PC-9 (cell line): ENCODE results near the gene AHNAK. TPM values are rescaled to one million over a fixed set of nuclear protein-coding genes. Genes with fewer than 3 reads are reported as not detected.

Experiments used
- BruUV-seq: library from RNA; stranded (reverse); fragments of 400-500 nt; replicated peaks from 2 replicates; lab custom pipeline; 2021; lab: Mats Ljungman, UMichigan
- CTCF ChIA-PET: fragments of 300-600 bp; sonication (Branson Sonifier 250); formaldehyde crosslinking; loops from one replicate; lab custom pipeline; 2022; ENCODE audit warnings: antibody characterized with exemption; lab: Charles Lee
- POLR2A ChIA-PET: fragments of 300-600 bp; sonication (Branson Sonifier 250); formaldehyde crosslinking; loops from one replicate; lab custom pipeline; 2022; ENCODE audit warnings: antibody characterized with exemption; ENCODE audit not compliant: unreplicated experiment; lab: Charles Lee
- DNase-seq, 2 experiments: peaks; one replicate each; pipeline versions ENCODE4 v3.0.0 to v3.0.0-alpha.2; 2015 to 2022; ENCODE audit warnings: mixed read lengths in 1 of 2
- H2AFZ ChIP-seq: fragments of 200-600 bp; sonication (generic); 2 replicates; pipeline ENCODE4 v1.8.1; 2017; ENCODE audit warnings: antibody characterized with exemption
- H3F3A ChIP-seq: fragments of 200-600 bp; sonication (generic); 2 replicates; pipeline ENCODE4 v1.8.1; 2017; ENCODE audit warnings: antibody characterized with exemption, mild to moderate bottlenecking, low read depth; ENCODE audit not compliant: insufficient read depth
- H3K27ac ChIP-seq: fragments of 200-600 bp; sonication (generic); 2 replicates; pipeline ENCODE4 v1.6.1; 2016; ENCODE audit warnings: mixed run types
- H3K27me3 ChIP-seq: fragments of 200-600 bp; sonication (generic); 2 replicates; pipeline ENCODE4 v1.6.1; 2016; ENCODE audit warnings: low read depth, mixed run types; ENCODE audit not compliant: insufficient read depth
- H3K36me3 ChIP-seq: fragments of 200-600 bp; sonication (generic); 2 replicates; pipeline ENCODE4 v1.6.1; 2016; ENCODE audit warnings: low read depth, mixed run types
- H3K4me1 ChIP-seq: fragments of 200-600 bp; sonication (generic); replicated peaks from 2 replicates; pipeline ENCODE4 v1.6.1; 2016; ENCODE audit warnings: mixed run types; ENCODE audit not compliant: insufficient read depth
- H3K4me2 ChIP-seq: fragments of 200-600 bp; sonication (generic); 2 replicates; pipeline ENCODE4 v1.6.1; 2017; ENCODE audit warnings: mixed run types
- H3K4me3 ChIP-seq: fragments of 200-600 bp; sonication (generic); 2 replicates; pipeline ENCODE4 v1.6.1; 2016; ENCODE audit warnings: mixed run types
- H3K79me2 ChIP-seq: fragments of 200-600 bp; sonication (generic); 2 replicates; pipeline ENCODE4 v1.6.1; 2017; ENCODE audit warnings: low read depth, mixed run types
- H3K9me2 ChIP-seq: fragments of 200-600 bp; sonication (generic); 2 replicates; pipeline ENCODE4 v1.8.1; 2017; ENCODE audit warnings: mild to moderate bottlenecking; ENCODE audit not compliant: insufficient read depth
- H3K9me3 ChIP-seq: fragments of 200-600 bp; sonication (generic); 2 replicates; pipeline ENCODE4 v1.8.1; 2016; ENCODE audit warnings: low read depth; ENCODE audit not compliant: insufficient read depth
- H4K20me1 ChIP-seq: fragments of 200-600 bp; sonication (generic); 2 replicates; pipeline ENCODE4 v1.8.1; 2017; ENCODE audit not compliant: insufficient read depth
- CTCF ChIP-seq: fragments of 200-600 bp; sonication (generic); conservative IDR thresholded peaks from 2 replicates; pipeline ENCODE4 v1.6.1; 2017; ENCODE audit warnings: mixed run types, antibody characterized with exemption, mild to moderate bottlenecking, moderate library complexity
- EZH2 ChIP-seq: fragments of 200-600 bp; sonication (generic); IDR thresholded peaks from 2 replicates; pipeline ENCODE4 v1.8.0; 2017; ENCODE audit warnings: antibody characterized with exemption, low read depth
- intact Hi-C: fragments of 100-400 bp; cut with micrococcal nuclease; formaldehyde crosslinking; loops from one replicate; pipeline ENCODE4 v1.10.0; 2022; ENCODE audit not compliant: unreplicated experiment
- total RNA-seq: library from RNA; stranded (reverse); gene quantifications from 2 replicates; pipeline ENCODE4 v1.2.3, GENCODE V29; 2021

AHNAK gene
- total RNA-seq, 1 experiment from 2014 or later: 632 TPM

DNA sequence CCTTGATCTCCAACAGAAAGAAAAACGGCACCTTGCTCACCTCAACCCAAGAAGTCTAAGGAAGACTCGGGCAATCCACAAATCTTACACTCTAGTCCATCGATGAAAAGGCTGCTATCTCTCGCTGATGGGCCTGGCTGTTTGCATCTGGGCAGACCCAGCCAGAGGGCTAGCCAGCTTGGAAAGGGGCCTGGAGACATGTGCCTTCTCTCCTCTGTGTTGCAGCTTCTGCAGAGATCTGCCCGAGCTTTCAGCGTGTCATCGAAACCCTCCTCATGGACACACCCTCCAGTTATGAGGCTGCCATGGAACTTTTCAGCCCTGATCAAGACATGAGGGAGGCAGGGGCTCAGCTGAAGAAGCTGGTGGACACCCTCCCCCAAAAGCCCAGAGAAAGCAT is 124.6 kb downstream of the AHNAK start:
- CTCF ChIA-PET: no interaction called here
- TF ChIP-seq EZH2: no peak
- TF ChIP-seq CTCF: no peak
- Histone ChIP-seq H3K27me3 (no peaks in the 10 kb centered on the region), H3K79me2 (no peaks in the 10 kb centered on the region), H3K4me2 (no peak overlapping the region), H3K4me1 (peaks cover 21% of the 10 kb centered on the region), H3K27ac (no peak overlapping the region), H3F3A (peaks cover 29% of the 10 kb centered on the region), H3K9me2 (no peaks in the 10 kb centered on the region), H3K9me3 (no peaks in the 10 kb centered on the region), H3K36me3 (no peaks in the 10 kb centered on the region), H4K20me1 (no peaks in the 10 kb centered on the region), H2AFZ (no peak overlapping the region), H3K4me3 (no peak overlapping the region)
- BruUV-seq: no TSS peak
- intact Hi-C loops: no loop called here
- DNase-seq: no peak
- POLR2A ChIA-PET: no interaction called here

- H3K9me3 ChIP-seq: no peaks in the 10 kb centered on the region
- CTCF ChIA-PET: no interaction called here
- no peak overlapping the region for H3K4me3 ChIP-seq
- no peaks in the 10 kb centered on the region for H3K36me3 ChIP-seq
- H3K4me1 ChIP-seq: peaks cover 10% of the 10 kb centered on the region
- intact Hi-C loops: no loop called here
- peaks cover 18% of the 10 kb centered on the region for H3F3A ChIP-seq
- no peak overlapping the region for H3K27ac ChIP-seq
- no peak for DNase-seq
- no peaks in the 10 kb centered on the region for H3K9me2 ChIP-seq
- H2AFZ ChIP-seq: no peak overlapping the region
- no peaks in the 10 kb centered on the region for H3K79me2 ChIP-seq
- POLR2A ChIA-PET: no interaction called here
- no TSS peak for BruUV-seq
- no peak for TF ChIP-seq CTCF
- no peak for TF ChIP-seq EZH2
- H3K27me3 ChIP-seq: no peaks in the 10 kb centered on the region
- no peak overlapping the region for H3K4me2 ChIP-seq
- H4K20me1 ChIP-seq: no peaks in the 10 kb centered on the region
Observed at GRCh38 chr11:62420882-62421281, 125.7 kb downstream of the AHNAK start.

DNA sequence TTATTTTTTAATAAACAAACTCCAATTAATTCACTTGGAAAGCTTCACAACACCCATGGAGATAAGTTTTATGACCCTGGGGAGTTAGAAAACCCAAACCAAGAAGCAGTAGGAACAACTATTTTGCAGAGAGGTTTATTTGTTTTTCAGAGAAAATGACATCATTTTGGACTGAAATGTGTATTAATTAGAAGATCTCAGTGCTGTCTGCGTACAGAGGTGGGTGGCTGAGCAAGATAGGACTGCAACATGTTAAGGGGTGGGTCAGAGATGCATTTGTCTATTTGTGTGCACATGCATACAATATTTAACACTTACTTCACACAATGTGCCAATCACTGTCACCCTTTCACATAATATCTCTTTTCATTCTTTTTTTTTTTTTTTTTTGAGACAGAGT is 126.7 kb downstream of the AHNAK start:
- TF ChIP-seq CTCF (no peak), EZH2 (no peak)
- no peaks in the 10 kb centered on the region for H3K79me2 ChIP-seq
- H3K4me1 ChIP-seq: peaks cover under 1% of the 10 kb centered on the region; the same call in 1 of the 2 replicates
- H3K4me3 ChIP-seq: no peak overlapping the region
- DNase-seq: no peak
- BruUV-seq: no TSS peak
- no peaks in the 10 kb centered on the region for H3K36me3 ChIP-seq
- no peaks in the 10 kb centered on the region for H3K9me2 ChIP-seq
- POLR2A ChIA-PET: no interaction called here
- H4K20me1 ChIP-seq: no peaks in the 10 kb centered on the region
- intact Hi-C loops: no loop called here
- CTCF ChIA-PET: no interaction called here
- H3F3A ChIP-seq: peaks cover 11% of the 10 kb centered on the region; the same call in 1 of the 2 replicates
- H3K9me3 ChIP-seq: no peaks in the 10 kb centered on the region
- no peak overlapping the region for H3K27ac ChIP-seq
- no peaks in the 10 kb centered on the region for H3K27me3 ChIP-seq
- H2AFZ ChIP-seq: no peak overlapping the region
- H3K4me2 ChIP-seq: no peak overlapping the region
